Measurements from ENCODE around the gene HOXD10.

Gene HOXD10

DNA sequence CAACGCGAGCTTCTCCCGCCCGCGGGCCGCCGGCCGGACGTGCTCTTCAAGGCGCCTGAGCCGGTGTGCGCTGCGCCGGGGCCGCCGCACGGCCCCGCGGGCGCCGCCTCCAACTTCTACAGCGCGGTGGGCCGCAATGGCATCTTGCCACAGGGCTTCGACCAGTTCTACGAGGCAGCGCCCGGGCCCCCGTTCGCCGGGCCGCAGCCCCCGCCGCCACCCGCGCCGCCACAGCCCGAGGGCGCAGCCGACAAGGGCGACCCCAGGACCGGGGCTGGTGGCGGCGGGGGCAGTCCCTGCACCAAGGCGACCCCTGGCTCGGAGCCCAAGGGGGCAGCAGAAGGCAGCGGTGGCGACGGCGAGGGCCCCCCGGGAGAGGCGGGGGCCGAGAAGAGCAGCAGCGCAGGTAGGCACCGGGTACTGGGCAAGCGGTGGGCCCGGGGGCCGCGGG, 8.8 kb upstream of the HOXD10 start:
- DNase-seq, result no peak

DNA sequence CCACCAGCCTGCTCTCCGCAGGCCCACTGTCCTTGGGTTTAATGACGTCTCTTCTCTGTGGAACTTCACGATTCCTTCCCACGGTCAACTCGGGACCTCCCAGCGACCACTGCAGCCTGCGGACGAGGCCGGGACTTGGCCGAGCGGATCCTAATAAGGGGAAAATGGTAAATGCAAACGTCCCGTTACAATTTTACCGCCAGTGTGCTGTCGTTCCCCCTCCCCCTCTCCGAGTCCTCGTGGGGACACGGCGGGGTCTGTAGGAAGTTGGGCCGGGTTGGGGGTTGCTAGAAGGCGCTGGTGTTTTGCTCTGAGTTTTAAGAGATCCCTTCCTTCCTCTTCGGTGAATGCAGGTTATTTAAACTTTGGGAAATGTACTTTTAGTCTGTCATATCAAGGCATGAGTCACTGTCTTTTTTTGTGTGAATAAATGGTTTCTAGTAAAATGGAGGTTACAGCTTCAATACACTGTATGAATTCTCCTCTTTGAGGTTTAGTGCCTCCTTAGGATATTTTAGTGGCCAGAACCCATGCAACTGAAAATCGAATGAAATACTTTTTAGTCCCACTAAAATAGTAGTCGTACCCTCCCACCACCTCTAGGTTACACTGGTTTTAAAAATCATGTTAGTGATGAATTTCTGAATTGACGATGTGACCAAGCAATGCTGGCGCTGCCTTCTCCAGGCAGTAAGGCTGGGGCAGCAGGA, 7.2 kb upstream of the HOXD10 start:
- DNase-seq, result no peak

- DNase-seq, result no peak
Observed at GRCh38 chr2:176109946-176110345, 6.6 kb upstream of the HOXD10 start.

GRCh38 chr2:176110415-176111308, 5.9 kb upstream of the HOXD10 start:
- no peak for DNase-seq

- DNase-seq, result no peak
Observed at GRCh38 chr2:176111309-176111663, 5.3 kb upstream of the HOXD10 start.

- DNase-seq, result no peak
Observed at GRCh38 chr2:176111846-176112374, 4.7 kb upstream of the HOXD10 start.

DNA sequence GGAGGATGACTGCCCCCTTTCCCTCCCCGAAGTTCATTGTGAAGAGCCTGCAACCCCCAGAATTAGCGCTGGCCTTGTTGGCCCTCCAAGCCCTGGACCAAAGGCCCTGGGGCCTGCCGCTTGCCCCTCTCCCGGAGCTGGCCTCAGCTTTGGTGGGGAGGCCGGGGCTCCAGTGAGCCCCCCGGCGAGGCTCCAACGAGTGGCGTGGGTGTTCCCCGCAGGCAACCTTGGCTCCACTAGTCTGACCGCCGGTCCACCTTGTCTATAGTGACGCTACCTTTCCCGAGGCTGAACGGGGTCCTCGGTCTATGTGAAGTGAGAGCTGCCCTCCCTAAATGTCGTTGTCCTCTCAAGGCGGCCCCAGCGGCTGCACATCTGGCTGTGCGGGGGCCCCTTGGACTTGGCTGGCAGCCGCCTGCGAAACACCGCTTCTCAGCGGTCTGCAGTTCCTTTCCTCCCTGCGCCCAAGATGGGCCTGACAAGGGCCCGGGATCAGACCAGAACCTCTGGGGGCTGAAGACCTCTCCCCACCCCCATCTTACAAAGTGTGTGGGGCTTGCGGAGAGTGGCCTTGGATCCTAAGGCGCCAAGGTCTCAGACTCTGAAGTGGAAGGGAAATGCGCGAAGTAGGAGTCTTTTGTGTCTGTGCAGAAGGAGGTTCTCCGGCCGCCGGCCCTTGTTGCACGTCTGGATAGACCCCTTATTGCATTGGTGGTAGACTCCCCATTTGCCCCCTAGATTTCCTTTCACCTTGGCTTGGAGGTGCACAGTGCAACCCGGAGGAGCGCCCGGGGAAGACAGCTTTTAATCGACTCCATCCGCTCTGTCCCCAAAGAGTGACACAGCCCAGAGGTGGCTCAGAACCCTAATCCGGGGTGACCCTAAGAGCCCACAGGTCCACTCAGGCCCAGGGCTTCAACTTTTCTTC, 3.9 kb upstream of the HOXD10 start:
- no peak for DNase-seq

DNA sequence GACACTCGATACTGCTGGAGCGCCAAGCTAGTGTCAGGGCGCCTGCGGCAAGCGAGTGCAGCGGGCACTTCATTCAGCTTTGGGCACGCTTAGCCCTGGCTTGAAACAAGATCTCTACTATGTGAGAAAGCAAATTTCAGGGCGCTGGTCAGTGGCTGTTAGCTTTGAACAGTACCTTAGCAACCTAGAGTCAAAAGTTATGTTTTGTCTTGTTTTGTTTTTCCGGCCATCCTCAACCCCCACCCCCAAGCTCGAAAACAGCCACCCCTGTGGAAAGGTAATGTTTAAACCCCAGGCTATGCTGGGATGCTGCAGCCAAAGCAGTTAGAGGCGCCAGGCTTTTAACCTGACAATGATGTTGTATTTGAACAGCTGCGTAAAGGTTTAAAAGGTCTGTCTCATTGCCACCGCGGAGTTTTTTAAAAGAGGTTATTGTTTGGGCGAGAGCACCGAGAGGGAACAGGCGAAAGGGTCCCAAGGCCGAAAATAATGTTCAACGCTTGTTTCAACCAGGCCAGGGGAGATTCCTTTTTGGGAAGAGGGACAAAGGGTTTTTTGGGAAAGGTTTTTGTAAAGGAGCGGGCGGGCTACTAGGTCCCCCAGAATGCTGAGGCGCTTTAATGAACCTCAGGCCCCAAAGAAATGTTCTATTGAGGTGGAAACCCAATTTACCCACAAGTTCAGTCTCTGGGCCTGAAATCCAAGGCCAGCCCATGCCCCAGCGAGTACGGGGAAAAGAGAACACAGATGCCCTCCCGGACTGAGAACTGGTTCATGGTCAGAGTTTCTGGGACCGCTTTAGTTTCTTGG, 2.3 kb upstream of the HOXD10 start:
- no peak for DNase-seq

DNA sequence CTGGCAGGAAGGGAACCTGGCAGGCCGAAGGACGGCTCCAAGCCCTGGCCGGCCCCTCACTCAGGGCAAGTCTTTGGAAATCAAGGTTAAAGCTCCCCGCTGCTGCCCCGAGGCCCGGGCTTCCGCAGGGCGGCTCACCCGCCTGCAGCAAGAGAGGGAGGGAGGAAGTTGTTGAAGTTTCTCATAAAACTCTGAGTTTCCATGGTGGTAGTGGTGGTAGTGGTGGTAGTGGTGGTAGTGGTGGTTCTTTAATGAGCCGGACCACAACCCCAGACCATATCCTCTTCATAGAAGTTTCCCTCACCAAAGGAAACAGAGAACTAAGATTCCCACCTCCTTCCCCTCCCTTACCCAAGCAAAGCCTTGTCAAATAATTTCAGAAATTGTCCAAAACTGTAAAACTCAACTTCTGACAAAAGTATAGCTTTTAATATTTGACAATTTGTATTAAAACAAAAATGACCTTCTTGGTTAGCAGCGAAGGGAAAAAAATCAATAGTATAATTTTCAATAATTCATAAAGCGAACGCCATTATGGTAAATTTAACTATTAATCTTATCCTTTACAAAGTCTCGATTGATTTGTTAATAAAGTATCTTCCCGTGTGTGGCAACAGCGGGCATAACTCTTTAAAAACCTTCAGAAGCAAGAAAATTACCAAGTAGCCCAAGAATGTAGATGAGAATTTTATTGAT, 1.5 kb upstream of the HOXD10 start:
- no peak for DNase-seq

DNA sequence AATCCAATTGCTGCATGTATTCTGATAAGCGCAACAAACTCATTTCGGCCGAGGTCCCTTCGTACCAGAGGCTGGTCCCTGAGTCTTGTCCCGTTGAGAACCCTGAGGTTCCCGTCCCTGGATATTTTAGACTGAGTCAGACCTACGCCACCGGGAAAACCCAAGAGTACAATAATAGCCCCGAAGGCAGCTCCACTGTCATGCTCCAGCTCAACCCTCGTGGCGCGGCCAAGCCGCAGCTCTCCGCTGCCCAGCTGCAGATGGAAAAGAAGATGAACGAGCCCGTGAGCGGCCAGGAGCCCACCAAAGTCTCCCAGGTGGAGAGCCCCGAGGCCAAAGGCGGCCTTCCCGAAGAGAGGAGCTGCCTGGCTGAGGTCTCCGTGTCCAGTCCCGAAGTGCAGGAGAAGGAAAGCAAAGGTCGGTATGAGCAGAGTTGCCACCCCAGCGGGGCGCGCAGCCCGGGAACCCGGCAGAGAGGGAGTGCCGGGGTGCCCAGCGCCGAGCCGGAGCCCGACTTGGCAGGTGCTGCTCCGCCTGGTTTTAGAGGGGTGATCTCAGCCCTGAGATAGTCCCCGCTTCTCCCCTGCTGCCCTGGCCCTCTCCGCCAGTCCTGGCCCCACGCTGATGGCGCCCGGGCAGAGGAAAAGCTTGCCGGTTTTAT, 714 bp downstream of the HOXD10 start:
- DNase-seq, result no peak

- DNase-seq, result no peak
Observed at GRCh38 chr2:176117823-176118371, 1.3 kb downstream of the HOXD10 start.

DNA sequence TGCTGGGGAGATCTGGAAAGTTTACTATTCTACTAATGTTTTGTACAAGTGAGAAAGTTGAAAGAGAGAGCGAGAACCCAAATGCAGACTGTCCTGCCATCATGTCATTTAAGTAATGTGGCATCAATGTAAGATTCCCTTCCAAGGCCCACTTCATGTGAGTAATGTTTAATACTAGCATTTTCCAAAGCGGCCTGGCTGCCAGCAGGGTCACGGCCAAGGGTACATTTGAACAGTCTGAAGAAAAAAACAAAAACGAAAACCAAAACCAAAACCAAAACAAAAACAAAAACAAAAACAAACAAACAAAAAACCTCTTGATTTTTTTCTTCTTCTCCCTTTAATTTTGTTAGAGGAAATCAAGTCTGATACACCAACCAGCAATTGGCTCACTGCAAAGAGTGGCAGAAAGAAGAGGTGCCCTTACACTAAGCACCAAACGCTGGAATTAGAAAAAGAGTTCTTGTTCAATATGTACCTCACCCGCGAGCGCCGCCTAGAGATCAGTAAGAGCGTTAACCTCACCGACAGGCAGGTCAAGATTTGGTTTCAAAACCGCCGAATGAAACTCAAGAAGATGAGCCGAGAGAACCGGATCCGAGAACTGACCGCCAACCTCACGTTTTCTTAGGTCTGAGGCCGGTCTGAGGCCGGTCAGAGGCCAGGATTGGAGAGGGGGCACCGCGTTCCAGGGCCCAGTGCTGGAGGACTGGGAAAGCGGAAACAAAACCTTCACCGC, 2.2 kb downstream of the HOXD10 start:
- no peak for DNase-seq

- DNase-seq, result no peak
Observed at GRCh38 chr2:176120364-176121189, 4.0 kb downstream of the HOXD10 start.

DNA sequence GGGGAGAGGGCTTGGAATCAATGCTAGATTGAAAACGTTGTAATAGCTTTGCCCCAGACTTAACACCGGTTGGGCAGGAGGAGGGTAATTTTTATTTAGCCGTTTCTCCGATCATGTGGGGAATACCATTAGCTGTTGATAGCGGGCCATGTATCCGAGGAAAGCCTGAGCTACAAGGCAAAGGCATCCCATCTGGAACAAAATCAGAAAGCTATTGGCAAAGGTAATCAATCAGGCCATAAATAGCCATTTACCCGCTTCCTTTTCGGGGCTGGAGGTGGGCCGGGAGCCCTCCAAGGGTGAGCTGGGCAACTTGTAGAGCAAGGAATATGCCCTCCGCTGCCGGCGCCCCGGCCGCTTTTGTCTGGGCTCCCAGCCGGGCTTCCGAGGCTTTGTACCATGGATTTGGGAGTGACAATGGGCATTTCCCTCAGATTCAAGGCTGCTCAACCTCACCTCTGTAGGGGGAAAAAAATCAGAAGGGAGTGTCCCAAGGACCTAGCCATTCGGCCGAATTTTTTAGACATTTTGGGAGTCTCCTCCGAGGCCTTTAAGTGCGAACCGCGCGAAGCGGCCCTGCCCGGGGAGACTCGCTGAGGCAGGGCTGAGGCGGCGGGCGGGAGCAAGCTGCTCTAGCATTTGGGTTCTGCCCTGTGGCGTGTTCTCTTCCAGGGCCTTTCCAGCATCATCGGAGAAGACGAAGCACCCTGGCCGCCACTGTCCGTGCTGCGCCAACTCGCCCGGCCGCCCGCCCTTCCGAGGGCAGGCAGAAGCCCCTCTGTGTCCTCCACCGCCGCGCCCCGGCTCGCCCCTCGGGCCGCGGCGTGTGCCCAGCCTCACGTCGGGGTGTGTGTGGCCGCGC, 4.8 kb downstream of the HOXD10 start:
- no peak for DNase-seq

DNA sequence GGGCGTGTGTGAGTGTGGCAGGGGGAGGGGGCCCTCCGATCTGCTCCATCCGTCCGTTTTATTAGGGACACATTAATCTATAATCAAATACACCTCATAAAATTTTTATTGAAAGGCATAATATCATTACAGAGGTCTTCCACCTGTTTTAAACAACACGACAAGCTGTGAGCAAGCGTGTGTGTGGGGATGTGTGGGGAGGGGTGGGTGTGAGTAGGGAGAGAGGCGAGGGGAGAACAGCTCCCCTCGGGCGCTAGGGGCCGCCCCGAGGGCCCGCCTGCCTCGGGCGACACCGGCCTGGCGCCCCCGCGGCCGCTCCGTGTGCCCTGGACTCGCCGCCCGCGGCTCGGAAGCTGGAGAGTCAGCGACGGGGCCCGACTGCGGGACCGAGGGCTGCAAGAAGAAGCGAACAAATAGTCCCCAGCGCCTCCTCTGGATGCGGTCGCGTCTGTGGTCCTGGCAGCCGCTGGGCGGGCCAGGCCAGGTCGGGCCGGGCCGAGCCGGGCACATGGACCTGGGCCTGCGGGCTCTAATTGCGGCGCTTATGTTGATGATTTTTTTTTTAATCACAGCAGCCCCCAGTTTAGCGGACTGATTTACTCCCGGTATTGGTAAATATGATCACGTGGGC, 5.6 kb downstream of the HOXD10 start:
- no peak for DNase-seq

- no peak for DNase-seq
Observed at GRCh38 chr2:176122683-176123410, 6.3 kb downstream of the HOXD10 start, which contains the start of gene HOXD9. Gene HOXD9, plus strand, starts transcription at chr2:176122719. Its CDS starts 50 bp downstream, at chr2:176122769.

Data from activated CD4-positive, CD25-positive, alpha-beta regulatory T cell (primary cell).